OCI-LY1 (cell line): ENCODE results near the gene AFAP1.
A peak's percentile ranks its signal among the peaks of the same experiment; 100 is the strongest.

Experiments used
- H2AFZ ChIP-seq: fragments of 200-600 bp; sonication (generic), shearing (Covaris generic); 2 replicates; pipeline ENCODE4 v1.6.0; 2014; ENCODE audit warnings: antibody characterized with exemption, mild to moderate bottlenecking, low read length
- H3F3A ChIP-seq: fragments of 200-600 bp; sonication (generic), shearing (Covaris generic); 2 replicates; pipeline ENCODE4 v1.6.0; 2014; ENCODE audit warnings: mild to moderate bottlenecking, antibody characterized with exemption, low read length, moderate library complexity; ENCODE audit not compliant: insufficient read depth
- H3K27ac ChIP-seq: fragments of 200-600 bp; sonication (generic); 2 replicates; pipeline ENCODE4 v1.5.1; 2014; ENCODE audit warnings: low read length, mixed run types, mild to moderate bottlenecking, low read depth; ENCODE audit not compliant: poor library complexity, severe bottlenecking
- H3K27me3 ChIP-seq: fragments of 200-600 bp; sonication (generic); 2 replicates; pipeline ENCODE4 v1.6.0; 2014; ENCODE audit warnings: antibody characterized with exemption, mild to moderate bottlenecking, low read length, moderate library complexity; ENCODE audit not compliant: insufficient read depth
- H3K36me3 ChIP-seq: fragments of 200-600 bp; sonication (generic); 2 replicates; pipeline ENCODE4 v1.6.1; 2014; ENCODE audit warnings: mild to moderate bottlenecking, antibody characterized with exemption, low read length, moderate library complexity, mixed read lengths; ENCODE audit not compliant: insufficient read depth
- H3K4me1 ChIP-seq: fragments of 200-600 bp; sonication (generic); 2 replicates; pipeline ENCODE4 v1.5.1; 2014; ENCODE audit warnings: mild to moderate bottlenecking, low read length, moderate library complexity; ENCODE audit not compliant: insufficient read depth, severe bottlenecking
- H3K4me2 ChIP-seq: fragments of 200-600 bp; sonication (generic), shearing (Covaris generic); 2 replicates; pipeline ENCODE4 v1.6.1; 2014; ENCODE audit warnings: low read length
- H3K4me3 ChIP-seq: fragments of 200-600 bp; sonication (generic); 2 replicates; pipeline ENCODE4 v1.5.1; 2014; ENCODE audit warnings: low read length, low read depth, mild to moderate bottlenecking, mixed read lengths; ENCODE audit not compliant: poor library complexity, severe bottlenecking
- H3K79me2 ChIP-seq: fragments of 200-600 bp; shearing (Covaris generic); 2 replicates; pipeline ENCODE4 v1.6.1; 2016; ENCODE audit warnings: mixed run types, low read length, mixed read lengths; ENCODE audit not compliant: insufficient read depth
- H3K9ac ChIP-seq: fragments of 200-600 bp; sonication (generic), shearing (Covaris generic); 2 replicates; pipeline ENCODE4 v1.6.1; 2014; ENCODE audit warnings: mild to moderate bottlenecking, low read length, mixed read lengths
- H3K9me2 ChIP-seq: fragments of 200-600 bp; sonication (generic), shearing (Covaris generic); 2 replicates; pipeline ENCODE4 v1.6.1; 2014; ENCODE audit warnings: low read depth, mild to moderate bottlenecking, low read length, mixed read lengths
- H3K9me3 ChIP-seq: fragments of 200-600 bp; shearing (Covaris generic); 2 replicates; pipeline ENCODE4 v1.6.1; 2014; ENCODE audit warnings: low read length, mixed read lengths
- H4K20me1 ChIP-seq: fragments of 200-600 bp; sonication (generic), shearing (Covaris generic); 2 replicates; pipeline ENCODE4 v1.6.0; 2016; ENCODE audit warnings: mild to moderate bottlenecking, low read length; ENCODE audit not compliant: insufficient read depth
- CTCF ChIP-seq: fragments of 200-600 bp; sonication (generic), shearing (Covaris generic); IDR thresholded peaks from 2 replicates; pipeline ENCODE4 v1.5.1; 2017; ENCODE audit warnings: mild to moderate bottlenecking, antibody characterized with exemption, low read length, moderate library complexity, mixed read lengths
- EZH2 ChIP-seq: fragments of 200-600 bp; sonication (generic), shearing (Covaris generic); IDR thresholded peaks from 2 replicates; pipeline ENCODE4 v1.8.0; 2017; ENCODE audit warnings: borderline replicate concordance, mixed run types, mild to moderate bottlenecking, antibody characterized with exemption, low read length, moderate library complexity, mixed read lengths

AFAP1 gene

GRCh38 chr4:7771541-7772507 is 167.8 kb downstream of the AFAP1 start:
- H3K36me3 ChIP-seq: no peaks in the 10 kb centered on the region

GRCh38 chr4:7771056-7771455 is 168.6 kb downstream of the AFAP1 start:
- Histone ChIP-seq H3K4me3 (no peak overlapping the region), H2AFZ (no peak overlapping the region), H3K27me3 (no peaks in the 10 kb centered on the region), H3K9ac (no peak overlapping the region), H3K79me2 (no peaks in the 10 kb centered on the region), H3K9me3 (no peaks in the 10 kb centered on the region), H3K9me2 (no peaks in the 10 kb centered on the region), H3K4me2 (peak overlapping the region; percentile 9; the same call in 1 of the 2 replicates), H3K36me3 (no peaks in the 10 kb centered on the region), H3F3A (no peaks in the 10 kb centered on the region), H3K27ac (peak overlapping the region; percentile 76), H4K20me1 (no peaks in the 10 kb centered on the region), H3K4me1 (peaks cover 19% of the 10 kb centered on the region)
- TF ChIP-seq EZH2 (no peak), CTCF (no peak)

More at GRCh38 chr4:7771541-7772507, 167.8 kb downstream of the AFAP1 start:
- Histone ChIP-seq H3K4me3 (no peak overlapping the region), H3K27ac (peak overlapping the region; percentile 76), H4K20me1 (no peaks in the 10 kb centered on the region), H3K9me2 (no peaks in the 10 kb centered on the region), H2AFZ (no peak overlapping the region), H3K79me2 (no peaks in the 10 kb centered on the region), H3K27me3 (no peaks in the 10 kb centered on the region), H3K9ac (peak overlapping the region; percentile 3; the same call in 1 of the 2 replicates), H3F3A (no peaks in the 10 kb centered on the region), H3K9me3 (no peaks in the 10 kb centered on the region), H3K4me2 (no peak overlapping the region; the same call in 1 of the 2 replicates), H3K4me1 (peaks cover 19% of the 10 kb centered on the region)
- TF ChIP-seq EZH2 (no peak), CTCF (no peak)

- Histone ChIP-seq H3K27ac (peak overlapping the region; percentile 43), H4K20me1 (no peaks in the 10 kb centered on the region)
- TF ChIP-seq EZH2 (no peak), CTCF (peak; percentile 20; the same call in 1 of the 2 replicates)
Measured at GRCh38 chr4:7770224-7771050, 169.2 kb downstream of the AFAP1 start.

More at GRCh38 chr4:7770224-7771050, 169.2 kb downstream of the AFAP1 start:
- Histone ChIP-seq H3K9me3 (no peaks in the 10 kb centered on the region), H3K9me2 (no peaks in the 10 kb centered on the region), H3F3A (no peaks in the 10 kb centered on the region), H3K27me3 (no peaks in the 10 kb centered on the region), H3K4me1 (peaks cover 19% of the 10 kb centered on the region), H3K4me2 (peak overlapping the region; percentile 9; the same call in 1 of the 2 replicates), H3K79me2 (no peaks in the 10 kb centered on the region), H3K9ac (no peak overlapping the region), H3K36me3 (no peaks in the 10 kb centered on the region), H2AFZ (no peak overlapping the region), H3K4me3 (no peak overlapping the region)
